GM21717 (cell line): Measurements from ENCODE around the gene TENM3.
"Not testable (repeated sequence)": the region's sequence is repeated elsewhere in the genome, so short reads cannot be mapped to it uniquely, and the experiment has no call there.

Source experiments
- ATAC-seq: cut with Tn5 transposase; IDR thresholded peaks from one replicate; pipeline ENCODE4 v1.9.1; 2021; ENCODE audit warnings: mild to moderate bottlenecking, moderate library complexity; ENCODE audit not compliant: unreplicated experiment

The TENM3 gene

GRCh38 chr4:182804131-182804530, 560.9 kb downstream of the TENM3 start:
- no peak for ATAC-seq

- no peak for ATAC-seq
Measured at GRCh38 chr4:182805321-182805720, 562.1 kb downstream of the TENM3 start.

- ATAC-seq: no peak
Measured at GRCh38 chr4:182805750-182806149, 562.5 kb downstream of the TENM3 start.

GRCh38 chr4:182806259-182807252, 563.4 kb downstream of the TENM3 start:
- ATAC-seq: peak; percentile 65

- ATAC-seq: no peak
Measured at GRCh38 chr4:182807346-182807745, 564.1 kb downstream of the TENM3 start.

- no peak for ATAC-seq
Measured at GRCh38 chr4:182807767-182808548, 564.8 kb downstream of the TENM3 start.

GRCh38 chr4:182808673-182809416, 565.6 kb downstream of the TENM3 start:
- peak; percentile 95 for ATAC-seq

GRCh38 chr4:182809417-182810102, 566.4 kb downstream of the TENM3 start:
- peak; percentile 29 for ATAC-seq

- no peak for ATAC-seq
Measured at GRCh38 chr4:182810103-182810615, 567.0 kb downstream of the TENM3 start.

GRCh38 chr4:182812916-182813315, 569.7 kb downstream of the TENM3 start:
- no peak for ATAC-seq

GRCh38 chr4:182814065-182814464, 570.9 kb downstream of the TENM3 start:
- not testable (repeated sequence) for ATAC-seq

GRCh38 chr4:182818926-182819730, 575.9 kb downstream of the TENM3 start:
- no peak for ATAC-seq

GRCh38 chr4:182819751-182820150, 576.5 kb downstream of the TENM3 start:
- no peak for ATAC-seq

- ATAC-seq: no peak
Measured at GRCh38 chr4:182822554-182822953, 579.4 kb downstream of the TENM3 start.

- peak; percentile 59 for ATAC-seq
Measured at GRCh38 chr4:182823576-182823975, 580.4 kb downstream of the TENM3 start.

GRCh38 chr4:182825003-182825402, 581.8 kb downstream of the TENM3 start:
- no peak for ATAC-seq

GRCh38 chr4:182825786-182826185, 582.6 kb downstream of the TENM3 start:
- no peak for ATAC-seq

GRCh38 chr4:182826391-182826790, 583.2 kb downstream of the TENM3 start:
- peak; percentile 70 for ATAC-seq

- ATAC-seq: no peak
Measured at GRCh38 chr4:182827166-182827565, 584.0 kb downstream of the TENM3 start.
